Measurements from ENCODE around the gene TSPAN18.
A peak's percentile ranks its signal among the peaks of the same experiment; 100 is the strongest.

Gene TSPAN18, protein sequence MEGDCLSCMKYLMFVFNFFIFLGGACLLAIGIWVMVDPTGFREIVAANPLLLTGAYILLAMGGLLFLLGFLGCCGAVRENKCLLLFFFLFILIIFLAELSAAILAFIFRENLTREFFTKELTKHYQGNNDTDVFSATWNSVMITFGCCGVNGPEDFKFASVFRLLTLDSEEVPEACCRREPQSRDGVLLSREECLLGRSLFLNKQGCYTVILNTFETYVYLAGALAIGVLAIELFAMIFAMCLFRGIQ

DNA sequence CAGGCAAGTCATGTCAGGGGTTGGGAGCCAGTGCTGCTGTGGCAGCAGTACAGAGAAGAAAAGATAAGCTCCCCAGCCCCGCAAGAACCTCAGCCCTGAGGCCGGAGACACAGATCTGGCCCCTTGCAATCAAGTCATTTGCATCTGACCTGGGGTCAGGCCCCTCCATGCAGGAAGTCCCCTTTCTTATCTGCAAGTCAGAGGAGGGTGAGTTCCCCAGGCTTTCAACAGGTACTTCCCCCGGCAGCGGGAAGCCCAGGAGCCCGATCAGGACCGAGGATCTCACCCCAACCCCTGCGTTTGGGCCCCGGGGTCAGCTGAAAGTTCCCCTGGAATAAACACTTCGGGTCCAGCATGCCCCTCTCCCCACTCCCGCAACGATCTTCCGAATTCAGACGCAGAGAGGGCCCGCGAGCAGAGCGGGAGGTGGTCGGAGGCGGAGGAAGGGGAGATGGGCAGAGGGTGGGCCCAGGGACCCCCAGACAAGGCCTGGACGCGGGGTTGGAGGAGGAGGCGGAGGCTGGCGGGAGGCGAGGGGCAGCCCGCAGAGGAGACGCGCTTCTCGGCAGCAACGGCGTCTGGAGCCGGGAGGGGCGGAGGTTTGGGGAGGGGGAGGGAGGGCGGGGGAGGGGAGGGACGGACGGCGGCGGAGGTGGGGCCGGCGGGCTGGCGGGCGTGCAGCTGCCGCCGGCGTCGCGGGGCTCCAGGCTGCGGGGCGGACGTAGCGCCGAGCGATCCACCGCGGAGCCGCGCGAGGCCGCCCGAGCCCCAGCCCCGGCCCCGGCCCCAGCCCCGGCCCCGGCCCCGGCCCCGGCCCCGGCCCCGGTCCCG lies at the start of gene TSPAN18:
Gene TSPAN18, plus strand, starts transcription at position 680 of the 831 bp plus-strand sequence. CDS start 179,455 bp downstream, outside the sequence.
- DNase-seq, result peak; percentile 81

DNA sequence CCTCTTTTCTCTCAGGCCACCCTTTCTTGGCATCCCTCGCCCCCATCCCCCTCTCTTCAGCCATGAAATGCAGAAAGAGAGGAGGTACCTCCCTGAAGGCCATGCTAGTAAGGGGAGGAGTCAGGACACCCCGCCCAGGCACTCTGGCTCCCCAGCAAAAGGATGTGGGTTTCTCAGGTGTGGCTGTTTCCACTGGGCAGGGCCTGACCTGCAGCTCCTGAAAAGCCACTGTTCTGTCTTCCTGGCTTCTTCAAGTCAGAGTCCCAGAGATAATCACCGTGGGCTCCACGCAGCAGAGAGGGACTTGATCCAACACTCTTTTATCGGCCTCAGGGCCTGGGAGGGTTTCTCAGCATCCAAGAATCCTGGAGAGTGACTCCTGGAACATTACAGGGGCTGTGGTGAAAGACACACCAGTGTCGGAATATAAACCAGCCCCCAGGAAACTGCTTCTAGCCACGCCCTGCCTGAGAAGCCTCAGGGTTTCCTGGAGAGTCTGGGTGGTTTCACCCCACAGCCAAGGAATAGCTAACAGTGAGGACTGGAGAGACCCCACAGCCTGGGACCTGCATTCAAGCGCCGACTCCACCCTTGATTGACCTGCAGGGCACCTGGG lies 45.7 kb upstream of the TSPAN18 start:
- DNase-seq, result no peak

DNA sequence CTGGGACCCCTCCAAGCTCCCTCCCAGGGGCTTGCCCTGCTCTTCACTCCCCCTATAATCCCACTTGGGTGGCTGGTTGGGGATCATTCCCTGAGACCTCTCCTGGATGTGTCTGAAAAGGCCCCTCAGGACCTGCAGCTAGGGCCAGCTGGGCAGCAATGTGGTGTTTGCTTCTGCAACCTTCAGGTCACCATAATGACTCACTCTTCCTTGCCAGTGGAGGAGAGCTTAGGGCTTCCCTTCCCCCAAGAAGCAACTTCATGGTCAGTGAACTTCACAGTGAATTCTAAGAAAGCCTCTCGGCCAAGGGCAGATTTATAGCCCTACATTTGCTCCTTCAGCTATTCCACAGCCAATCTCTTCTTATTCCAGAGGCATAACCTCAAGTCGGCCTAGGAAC lies 45.1 kb upstream of the TSPAN18 start:
- DNase-seq, result no peak

DNA sequence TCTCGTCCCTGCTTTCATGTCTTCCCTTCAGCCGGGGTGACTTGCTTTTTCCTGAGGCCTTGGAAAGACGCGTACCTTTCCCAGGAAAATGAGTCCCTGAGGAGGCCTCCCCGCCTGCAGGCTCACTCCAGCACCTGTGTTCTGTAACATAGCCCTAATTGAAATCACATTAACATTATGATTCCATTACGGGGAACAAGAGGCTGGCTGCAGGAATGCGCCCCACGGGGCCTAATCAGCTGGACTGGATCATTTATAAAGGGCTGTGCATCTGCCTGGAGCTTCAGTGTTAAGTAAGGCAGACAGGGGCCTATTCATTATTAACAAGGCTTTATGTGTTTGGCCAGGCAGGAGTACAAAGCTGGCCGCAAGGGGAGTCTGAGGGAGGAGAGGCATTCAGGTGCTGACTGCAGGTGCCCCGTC lies 41.9 kb upstream of the TSPAN18 start:
- DNase-seq, result peak; percentile 87

DNA sequence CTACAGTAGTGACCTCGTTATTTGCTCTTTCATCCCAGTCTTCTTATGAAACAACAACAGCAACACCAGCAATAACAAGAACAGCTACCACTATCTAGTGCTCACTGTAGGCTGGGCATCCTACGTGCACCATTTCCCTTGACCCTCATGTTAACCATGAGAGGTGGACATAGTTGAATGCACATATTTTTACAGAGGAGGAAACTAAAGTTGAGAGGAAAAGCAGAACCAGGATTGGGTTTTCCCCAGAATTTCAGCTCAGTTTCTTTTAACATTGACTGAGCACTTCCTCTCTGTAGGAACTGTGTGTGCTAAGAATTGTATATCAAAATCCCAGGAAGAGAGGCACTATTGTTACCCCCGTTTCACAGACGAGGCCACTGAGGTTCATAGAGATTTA lies 39.4 kb upstream of the TSPAN18 start:
- no peak for DNase-seq

DNA sequence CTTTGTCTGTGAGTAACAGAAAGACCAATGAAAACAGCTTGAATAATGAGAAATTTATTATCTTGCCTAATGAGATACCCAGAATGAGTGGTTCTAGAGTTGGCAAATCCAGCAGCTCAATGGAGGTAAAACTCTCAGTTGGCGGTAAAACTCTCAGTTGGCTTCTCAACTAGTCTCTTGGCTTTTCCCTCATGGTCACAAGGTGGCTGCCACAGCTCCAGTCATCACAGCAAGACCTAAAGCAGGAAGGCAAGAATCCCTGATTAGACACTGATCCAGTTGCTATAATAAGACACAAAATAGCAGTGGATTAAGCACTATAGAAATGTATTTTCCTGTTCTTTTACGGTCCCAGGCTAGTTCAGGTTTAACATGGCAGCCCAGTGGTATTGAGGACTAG lies 37.5 kb upstream of the TSPAN18 start:
- no peak for DNase-seq

DNA sequence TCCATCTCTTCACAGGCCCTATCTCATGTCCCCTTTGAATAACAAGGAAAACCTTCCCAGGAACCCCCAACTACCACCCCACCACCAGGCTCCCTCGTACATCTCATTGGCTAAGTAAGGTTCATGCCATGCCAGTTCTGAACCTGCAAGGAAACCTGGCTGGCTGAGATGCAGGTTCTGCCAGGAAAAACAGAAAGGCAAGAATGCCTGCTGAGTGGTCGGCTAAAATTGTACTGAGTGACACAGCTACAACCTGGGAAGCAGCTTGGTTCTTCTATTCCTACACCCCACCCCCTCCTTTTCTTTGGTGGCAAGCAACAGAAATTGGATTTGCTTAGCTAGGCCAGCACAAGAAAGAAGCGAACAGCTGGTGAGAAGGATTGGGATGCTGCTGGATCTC lies 36.1 kb upstream of the TSPAN18 start:
- no peak for DNase-seq

DNA sequence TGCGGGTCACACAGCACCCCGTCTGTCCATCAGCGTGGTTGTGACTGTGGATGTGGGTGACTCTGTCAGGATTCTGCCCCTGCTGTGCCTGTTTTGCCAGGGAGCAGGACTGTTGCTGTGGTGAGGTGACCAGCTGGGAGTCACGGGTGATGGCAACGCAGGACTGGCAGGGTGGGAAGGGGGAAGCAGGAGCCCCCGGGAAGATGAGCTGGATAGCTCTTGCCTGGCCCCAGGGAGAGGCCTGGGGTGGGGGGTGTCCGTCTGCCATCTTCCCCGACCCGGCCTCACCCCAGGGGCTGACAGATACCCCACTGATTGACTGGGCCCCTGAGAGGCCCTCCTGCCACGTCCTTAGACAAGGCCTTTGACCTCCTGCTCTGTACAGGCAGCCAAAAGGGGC lies 34.3 kb upstream of the TSPAN18 start:
- no peak for DNase-seq

DNA sequence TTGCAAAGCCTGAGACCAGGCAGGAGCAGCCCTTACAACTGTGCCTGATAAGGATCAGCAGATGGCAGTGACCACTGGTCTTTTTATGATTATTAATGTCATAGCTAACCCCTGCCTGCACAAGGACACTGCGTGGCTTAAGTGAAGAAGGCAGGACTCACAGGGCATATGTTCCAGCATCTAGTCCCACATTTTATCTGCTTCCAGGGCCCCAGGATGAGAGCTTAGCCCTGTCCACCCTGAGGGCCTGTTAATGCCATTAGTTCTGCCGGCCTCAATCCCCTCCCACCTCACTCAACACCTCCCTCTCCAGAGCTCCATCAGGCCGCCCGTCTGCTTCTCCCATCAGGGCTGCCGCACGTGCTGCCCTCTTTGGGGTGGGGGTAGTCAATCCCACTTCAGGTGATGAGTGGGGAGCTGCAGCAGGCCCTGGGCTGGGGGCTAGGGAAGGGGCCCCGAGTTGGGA lies 33.1 kb upstream of the TSPAN18 start:
- DNase-seq, result no peak

DNA sequence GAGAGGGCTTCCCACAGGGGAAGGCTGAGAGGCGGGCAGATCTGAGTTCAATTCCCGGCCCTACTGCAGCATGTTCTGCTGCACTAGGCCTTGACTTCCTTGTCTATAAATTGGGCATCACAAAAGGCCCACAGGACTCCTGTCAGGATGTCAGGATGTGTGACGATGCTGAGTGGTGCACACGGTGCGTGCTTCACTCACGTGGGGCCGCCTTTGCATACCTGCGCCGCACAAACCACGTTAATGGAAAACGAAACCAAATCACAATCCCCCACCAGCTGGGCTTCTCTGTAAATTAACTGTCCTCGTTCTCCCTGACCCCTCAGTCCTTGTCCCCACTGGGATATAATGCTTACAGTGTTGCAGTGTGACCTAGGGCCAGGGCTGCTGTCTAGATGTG lies 32.3 kb upstream of the TSPAN18 start:
- no peak for DNase-seq

DNA sequence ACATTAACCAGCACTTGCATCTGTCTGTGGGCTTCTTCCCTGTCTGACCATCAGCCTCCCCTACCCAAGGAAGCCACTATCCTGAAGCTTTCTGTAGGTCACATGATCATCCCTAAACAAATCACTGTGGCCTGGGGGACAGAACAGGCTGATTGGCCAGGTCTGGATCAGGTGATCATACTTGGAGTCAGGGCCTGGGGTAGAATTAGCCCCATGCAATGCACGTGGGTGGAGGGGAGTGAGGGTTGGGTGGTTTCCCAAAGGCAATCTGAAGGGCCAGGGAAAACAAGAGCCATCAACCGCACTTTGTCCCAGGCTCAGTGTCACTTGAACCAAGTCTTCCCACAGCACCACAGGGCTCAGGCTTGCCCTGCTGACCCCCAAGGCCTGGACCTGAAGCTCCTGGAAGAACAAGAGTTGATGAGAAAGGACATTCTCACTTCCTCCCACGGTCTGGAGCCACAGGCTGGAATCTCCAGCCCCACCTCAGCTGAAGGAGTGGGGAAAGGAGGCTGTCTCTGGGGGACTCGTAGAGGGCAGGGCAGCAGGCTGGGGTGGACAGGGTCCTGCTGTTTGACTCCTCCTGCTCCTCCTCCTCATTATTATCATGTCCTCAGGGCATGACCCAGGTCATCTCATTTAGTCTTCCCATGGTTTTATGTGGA lies 31.5 kb upstream of the TSPAN18 start:
- DNase-seq, result no peak

DNA sequence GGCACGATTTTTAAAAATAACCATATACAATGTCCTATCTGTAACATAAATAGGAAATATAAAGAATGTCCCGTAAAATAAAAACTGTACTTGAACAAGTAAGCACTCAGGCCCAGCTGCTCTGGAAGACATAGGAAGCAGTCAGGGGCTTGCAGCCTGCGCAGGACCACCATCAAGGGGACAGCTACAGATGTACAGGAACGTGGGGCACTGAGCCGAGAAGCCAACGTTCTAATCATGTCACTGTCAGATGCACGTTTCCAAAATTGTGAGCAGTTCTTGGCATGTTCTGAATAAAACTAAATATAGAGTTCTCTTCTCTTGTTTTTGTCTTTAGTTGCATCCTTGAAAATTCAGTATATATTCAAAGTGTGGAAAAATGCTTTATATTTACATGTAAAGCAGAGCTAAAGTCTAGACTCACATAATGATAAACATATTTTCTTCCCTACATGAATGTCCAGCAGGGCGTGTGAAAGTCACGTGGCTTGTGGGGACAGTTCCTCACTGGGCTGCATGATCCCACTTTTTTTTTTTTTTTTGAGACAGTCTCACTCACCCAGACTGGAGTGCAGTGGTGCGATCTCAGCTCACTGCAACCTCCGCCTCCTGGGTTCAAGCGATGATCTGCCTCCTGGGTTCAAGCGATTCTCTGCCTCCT lies 28.4 kb upstream of the TSPAN18 start:
- no peak for DNase-seq

DNA sequence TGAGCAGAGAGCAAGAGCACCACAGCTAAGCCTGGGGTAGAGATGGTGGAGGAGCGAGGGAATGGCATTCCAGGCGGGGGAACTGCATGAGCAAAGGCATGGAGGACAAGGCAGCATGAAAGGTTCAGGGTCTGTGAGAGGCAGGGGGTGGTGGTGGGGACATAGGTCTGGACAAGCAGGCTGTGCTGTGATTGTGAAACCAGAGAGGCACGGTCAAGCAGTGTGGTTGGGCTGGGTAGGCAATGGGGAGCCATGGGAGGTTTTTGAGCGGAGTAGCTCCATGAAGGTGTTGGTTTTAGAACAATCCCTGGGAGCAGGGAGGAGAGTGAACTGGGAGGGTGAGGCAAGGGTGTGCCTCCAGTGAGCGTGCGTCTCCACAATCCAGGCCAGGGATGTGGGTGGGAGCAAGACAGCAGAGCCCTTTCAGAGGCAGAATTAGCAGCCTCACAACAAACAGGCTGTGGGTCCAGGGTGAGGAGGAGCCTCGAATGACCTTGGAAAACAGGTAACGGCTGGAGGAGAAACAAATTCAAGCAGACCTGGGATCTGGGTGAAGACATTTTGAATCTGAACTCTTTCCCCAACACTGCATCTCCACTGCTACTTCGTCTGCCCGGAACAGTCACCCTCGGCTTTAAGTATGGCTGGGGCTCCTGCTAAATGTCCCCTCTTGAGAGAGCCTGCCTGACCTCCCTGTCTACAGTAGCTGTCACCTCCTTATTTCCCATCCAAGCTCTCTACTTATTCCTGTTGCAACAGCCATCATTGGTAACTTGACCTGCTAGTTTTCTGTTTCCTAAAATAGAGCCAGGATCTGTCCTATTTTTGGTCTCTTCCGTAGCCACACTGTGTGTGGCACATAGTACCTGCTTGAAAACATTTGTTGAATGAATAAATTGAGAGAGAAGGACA lies 27.0 kb upstream of the TSPAN18 start:
- no peak for DNase-seq

DNA sequence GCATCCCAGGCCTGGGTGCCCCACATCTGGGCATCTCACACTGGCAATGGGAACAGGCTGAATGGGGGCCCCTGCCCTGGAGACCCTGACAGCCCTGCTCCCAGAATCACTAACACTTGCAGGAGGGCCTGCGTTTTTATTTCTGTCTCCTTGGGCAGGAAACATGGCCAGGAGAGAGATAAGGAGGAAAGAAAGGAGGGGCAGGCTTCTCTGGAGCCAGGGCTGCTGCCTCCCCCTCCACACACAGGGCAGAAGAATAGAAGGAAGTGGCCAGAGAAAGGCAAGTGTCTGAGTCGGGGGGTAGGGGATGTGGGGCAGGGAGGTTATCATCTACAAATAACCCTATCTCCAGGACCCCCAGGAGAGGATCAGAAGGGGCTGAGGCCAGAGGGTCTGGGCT lies 25.5 kb upstream of the TSPAN18 start:
- no peak for DNase-seq

DNA sequence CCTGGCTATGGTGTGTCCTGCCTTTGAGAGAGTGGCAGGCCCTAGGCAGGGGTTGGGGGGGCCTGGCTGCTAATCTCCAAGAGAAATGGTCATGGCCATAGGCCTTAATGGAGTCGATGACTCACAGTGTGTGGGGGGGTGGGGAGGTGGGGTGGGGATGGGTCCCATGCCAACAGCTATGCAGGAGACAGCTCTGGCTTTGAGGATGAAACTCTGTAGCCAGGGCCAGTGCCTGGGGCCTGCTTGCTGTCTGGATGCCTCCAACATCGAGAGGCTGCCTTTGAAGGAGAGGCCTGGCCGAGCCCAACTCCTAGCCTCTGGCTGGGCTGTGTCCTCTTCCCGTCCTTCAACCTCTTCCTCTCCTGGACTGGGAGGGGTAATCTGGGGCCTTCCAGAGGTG lies 23.9 kb upstream of the TSPAN18 start:
- DNase-seq, result no peak

DNA sequence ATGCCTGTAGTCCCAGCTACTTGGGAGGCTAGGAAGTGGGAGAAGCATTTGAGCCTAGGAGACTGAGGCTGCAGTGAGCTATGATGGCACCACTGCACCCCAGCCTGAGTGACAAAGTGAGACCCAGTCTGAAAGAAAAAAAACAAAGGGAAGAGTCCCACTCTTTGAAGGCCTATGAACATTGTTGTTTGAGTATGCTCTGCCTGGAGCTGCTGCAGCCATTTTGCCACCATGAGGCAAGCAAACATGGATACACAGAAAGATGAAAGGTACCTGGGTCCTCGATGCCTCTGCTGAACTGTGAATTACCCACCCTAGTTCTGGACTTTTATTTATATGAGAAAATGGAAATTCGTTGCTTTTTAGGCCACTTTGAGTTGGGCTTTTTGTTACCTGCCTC lies 19.7 kb upstream of the TSPAN18 start:
- DNase-seq, result no peak

DNA sequence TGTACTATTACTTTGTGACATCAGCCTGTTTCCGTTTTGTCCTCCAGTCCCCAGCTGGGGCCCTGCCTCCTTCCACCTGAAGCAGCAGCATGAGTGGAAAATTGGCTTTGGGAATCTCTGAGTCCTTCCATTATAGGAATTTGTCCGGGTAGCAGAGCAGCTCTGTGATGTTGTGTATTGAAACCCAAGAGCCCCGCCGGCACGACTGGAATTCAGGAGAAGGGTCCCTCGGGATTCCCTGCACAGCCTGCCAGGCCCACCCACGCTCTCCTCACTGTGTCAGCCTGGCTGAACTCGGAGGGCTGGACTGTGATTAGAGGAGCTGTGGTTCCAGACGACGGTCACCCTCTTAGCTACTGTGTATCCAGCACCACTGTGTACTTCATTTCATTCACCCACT lies 18.8 kb upstream of the TSPAN18 start:
- DNase-seq, result no peak

DNA sequence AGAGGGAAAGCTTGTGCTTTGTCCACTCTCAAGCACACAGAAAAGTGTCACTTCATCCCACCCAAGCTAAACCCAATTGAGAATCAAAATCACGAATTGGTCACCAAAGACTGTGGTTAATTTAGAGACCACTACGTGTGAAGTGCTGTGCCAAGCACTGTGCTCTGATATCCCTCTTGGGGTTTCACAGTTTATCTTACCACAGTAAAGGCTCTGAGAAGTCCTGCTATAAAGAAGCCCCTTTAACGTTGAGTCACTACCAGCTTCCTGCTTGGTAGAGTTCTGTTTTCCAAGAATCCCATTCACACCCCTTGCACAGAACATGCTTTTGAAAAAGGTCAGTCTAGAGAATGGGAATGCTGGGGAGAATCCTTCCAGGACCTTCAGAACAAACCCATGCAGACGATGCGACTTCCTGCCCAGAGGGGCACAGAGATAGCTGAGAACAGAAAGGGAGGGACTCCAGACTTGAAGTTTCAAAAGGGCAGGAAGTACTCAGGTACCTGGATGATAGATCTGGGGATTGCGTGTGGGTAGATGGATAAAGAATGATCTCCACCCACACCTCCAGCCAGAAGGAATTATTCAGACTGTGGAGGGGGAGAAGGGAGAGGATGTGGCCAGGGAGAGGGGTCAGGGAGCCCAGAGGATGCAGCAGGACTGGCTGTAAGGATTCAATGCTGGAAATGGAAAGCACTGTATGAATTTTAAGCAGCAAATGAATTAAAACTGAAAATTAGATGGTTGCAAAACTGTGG lies 18.1 kb upstream of the TSPAN18 start:
- no peak for DNase-seq

DNA sequence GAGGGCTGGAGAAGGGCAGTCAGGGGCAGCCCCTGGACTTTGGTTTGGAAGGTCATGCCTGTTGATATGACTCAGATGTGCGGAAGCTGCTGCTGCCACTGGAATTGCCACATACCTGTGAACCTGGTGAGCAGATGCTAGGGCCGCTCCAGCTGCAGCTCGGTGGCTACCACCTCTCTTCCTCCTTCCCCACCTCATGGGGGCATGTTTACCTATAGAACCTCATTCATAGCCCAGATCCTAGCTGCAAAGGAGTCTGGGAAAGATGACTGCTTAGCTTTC lies 17.5 kb upstream of the TSPAN18 start:
- DNase-seq, result no peak

DNA sequence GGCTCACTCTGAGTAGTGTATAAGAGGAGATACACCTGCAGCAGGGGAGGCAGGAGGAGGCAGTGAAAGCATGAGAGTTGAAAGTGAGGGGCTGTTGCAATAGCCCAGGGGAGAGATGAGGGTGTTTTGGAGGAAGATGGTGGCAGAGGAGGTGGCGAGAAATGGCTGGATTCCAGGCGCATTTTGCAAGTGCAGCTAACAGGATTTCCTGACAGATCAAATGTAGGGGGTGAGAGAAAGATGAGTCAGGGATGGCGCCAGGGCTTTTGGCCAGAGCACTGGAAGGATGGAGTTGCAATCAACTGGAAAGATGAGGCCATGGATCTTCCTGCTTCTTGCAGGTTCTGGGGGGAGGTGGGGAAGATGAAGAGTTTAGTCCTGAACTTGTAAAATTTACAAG lies 16.8 kb upstream of the TSPAN18 start:
- no peak for DNase-seq

DNA sequence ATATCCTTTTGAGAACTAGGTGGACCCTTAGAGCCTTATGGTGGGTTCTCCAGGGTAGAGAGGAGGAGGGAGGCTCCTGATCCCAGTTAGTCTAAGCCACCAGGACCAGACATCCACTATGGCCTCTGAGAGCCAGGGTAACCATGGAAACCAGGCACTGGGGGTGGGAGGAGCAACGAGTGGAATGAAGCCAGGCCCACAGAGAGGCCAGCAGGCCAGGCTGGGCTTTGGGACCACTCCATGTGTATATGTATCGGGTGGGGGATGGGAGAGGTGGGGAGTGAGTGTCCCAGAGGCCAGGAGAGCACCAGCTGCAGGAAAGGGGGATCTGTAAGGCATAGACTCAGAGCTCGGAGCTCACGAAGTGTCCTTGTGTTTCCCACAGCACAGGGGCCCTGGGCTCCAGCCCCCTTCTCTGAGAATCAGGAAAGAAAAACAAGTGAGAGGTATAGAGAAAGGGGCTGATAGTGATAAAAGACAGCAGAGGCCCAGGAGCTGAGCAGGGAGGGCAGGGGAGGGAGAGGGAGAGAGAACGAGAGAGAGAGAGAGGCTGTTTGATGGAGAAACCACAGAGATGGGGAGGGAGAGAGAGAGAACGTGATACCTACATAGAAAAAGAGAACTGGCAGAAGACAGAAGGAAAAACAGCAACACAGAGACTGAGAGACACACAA lies 15.5 kb upstream of the TSPAN18 start:
- peak; percentile 94 for DNase-seq
